H9 (cell line): ENCODE results near the gene MIPOL1. TPM values are rescaled to one million over a fixed set of nuclear protein-coding genes. Genes with fewer than 3 reads are reported as not detected.

Experiments
- DNase-seq: peaks from one replicate; pipeline ENCODE4 v3.0.0-alpha.2; 2017
- H2AFZ ChIP-seq: one replicate; pipeline ENCODE4 v1.6.1; 2013; ENCODE audit warnings: mild to moderate bottlenecking, low read length, control low read depth, moderate library complexity
- H2AK5ac ChIP-seq: 2 replicates; pipeline ENCODE4 v1.6.1; 2013; ENCODE audit warnings: low read length, control low read depth, mixed read lengths; ENCODE audit not compliant: insufficient read length
- H2BK120ac ChIP-seq: one replicate; pipeline ENCODE4 v1.6.1; 2013; ENCODE audit warnings: low read depth, mild to moderate bottlenecking, low read length, control low read depth, inconsistent platforms; ENCODE audit not compliant: poor library complexity, severe bottlenecking
- H2BK12ac ChIP-seq: 2 replicates; pipeline ENCODE4 v1.6.1; 2013; ENCODE audit warnings: low read length, control low read depth, mixed read lengths, low read depth; ENCODE audit not compliant: insufficient read length
- H2BK15ac ChIP-seq: 2 replicates; pipeline ENCODE4 v1.6.1; 2013; ENCODE audit warnings: low read depth, low read length, control low read depth
- H2BK20ac ChIP-seq: one replicate; pipeline ENCODE4 v1.6.1; 2013; ENCODE audit warnings: low read depth, mild to moderate bottlenecking, low read length, control low read depth, inconsistent platforms; ENCODE audit not compliant: poor library complexity, severe bottlenecking
- H2BK5ac ChIP-seq: 2 replicates; pipeline ENCODE4 v1.6.1; 2013; ENCODE audit warnings: low read length, control low read depth, mixed read lengths; ENCODE audit not compliant: insufficient read length
- H3K14ac ChIP-seq: 2 replicates; pipeline ENCODE4 v1.6.1; 2013; ENCODE audit warnings: low read length, control low read depth; ENCODE audit not compliant: insufficient read depth
- H3K18ac ChIP-seq: 2 replicates; pipeline ENCODE4 v1.6.1; 2013; ENCODE audit warnings: low read depth, mild to moderate bottlenecking, mixed read lengths, low read length, control low read depth; ENCODE audit not compliant: insufficient read length
- H3K23ac ChIP-seq: 2 replicates; pipeline ENCODE4 v1.6.1; 2013; ENCODE audit warnings: low read length, control low read depth, mixed read lengths, low read depth; ENCODE audit not compliant: insufficient read length
- H3K23me2 ChIP-seq: 2 replicates; pipeline ENCODE4 v1.6.1; 2013; ENCODE audit warnings: low read depth, mild to moderate bottlenecking, mixed read lengths, low read length, control low read depth; ENCODE audit not compliant: insufficient read length, poor library complexity, severe bottlenecking
- H3K27ac ChIP-seq: 2 replicates; pipeline ENCODE4 v1.5.1; 2013; ENCODE audit warnings: low read length, control low read depth, mixed read lengths, low read depth; ENCODE audit not compliant: insufficient read length
- H3K27me3 ChIP-seq: 2 replicates; pipeline ENCODE4 v1.6.1; 2013; ENCODE audit warnings: low read length, control low read depth, inconsistent platforms; ENCODE audit not compliant: insufficient read depth
- H3K4ac ChIP-seq: 2 replicates; pipeline ENCODE4 v1.6.1; 2013; ENCODE audit warnings: low read depth, mild to moderate bottlenecking, control low read depth, inconsistent platforms, low read length, moderate library complexity
- H3K4me1 ChIP-seq: 2 replicates; pipeline ENCODE4 v1.6.1; 2013; ENCODE audit warnings: low read length, control low read depth, inconsistent platforms; ENCODE audit not compliant: insufficient read depth
- H3K4me2 ChIP-seq: 2 replicates; pipeline ENCODE4 v1.6.1; 2013; ENCODE audit warnings: low read length, control low read depth, mixed read lengths; ENCODE audit not compliant: insufficient read length, insufficient read depth
- H3K56ac ChIP-seq: 2 replicates; pipeline ENCODE4 v1.6.1; 2013; ENCODE audit warnings: low read depth, mild to moderate bottlenecking, mixed read lengths, low read length, control low read depth; ENCODE audit not compliant: insufficient read length
- H3K79me1 ChIP-seq: 2 replicates; pipeline ENCODE4 v1.6.1; 2013; ENCODE audit warnings: low read depth, mild to moderate bottlenecking, moderate library complexity, low read length, control low read depth, inconsistent platforms; ENCODE audit not compliant: insufficient read depth, poor library complexity, severe bottlenecking
- H3K79me2 ChIP-seq: 2 replicates; pipeline ENCODE4 v1.6.1; 2013; ENCODE audit warnings: low read length, control low read depth, inconsistent platforms; ENCODE audit not compliant: insufficient read depth
- H3K9ac ChIP-seq: 2 replicates; pipeline ENCODE4 v1.6.1; 2013; ENCODE audit warnings: low read length, control low read depth, mixed read lengths; ENCODE audit not compliant: insufficient read length; ENCODE audit errors: extremely low read depth
- H3K9me3 ChIP-seq: one replicate; pipeline ENCODE4 v1.6.1; 2013; ENCODE audit warnings: low read depth, low read length, inconsistent platforms; ENCODE audit not compliant: control insufficient read depth
- H3T11ph ChIP-seq: one replicate; pipeline ENCODE4 v1.6.1; 2013; ENCODE audit warnings: mild to moderate bottlenecking, low read length, control low read depth, inconsistent platforms
- H4K20me1 ChIP-seq: one replicate; pipeline ENCODE4 v1.6.1; 2013; ENCODE audit not compliant: control insufficient read depth, insufficient read length, insufficient read depth
- H4K5ac ChIP-seq: 2 replicates; pipeline ENCODE4 v1.6.1; 2013; ENCODE audit warnings: low read depth, mild to moderate bottlenecking, mixed read lengths, low read length, control low read depth; ENCODE audit not compliant: insufficient read length
- H4K8ac ChIP-seq: replicated peaks from 2 replicates; pipeline ENCODE4 v1.6.1; 2013; ENCODE audit warnings: low read length, control low read depth, mixed read lengths, low read depth; ENCODE audit not compliant: insufficient read length
- H4K91ac ChIP-seq: 2 replicates; pipeline ENCODE4 v1.6.1; 2013; ENCODE audit warnings: low read depth, mild to moderate bottlenecking, moderate library complexity, mixed read lengths, low read length, control low read depth; ENCODE audit not compliant: insufficient read length
- H3K27ac Mint-ChIP-seq, 3 experiments: 2 replicates in 2 of 3; 3 replicates in 1 of 3; pipeline ENCODE4 v1.8.0; 2020 to 2021; ENCODE audit warnings: mixed read lengths in 3 of 3, mild to moderate bottlenecking in 1 of 3, moderate library complexity in 1 of 3
- H3K27me3 Mint-ChIP-seq: 2 replicates; pipeline ENCODE4 v1.8.0; 2021; ENCODE audit warnings: low read depth, mild to moderate bottlenecking, moderate library complexity, mixed read lengths
- H3K36me3 Mint-ChIP-seq, 3 experiments: 2 replicates in 2 of 3; 3 replicates in 1 of 3; pipeline ENCODE4 v1.8.0; 2020 to 2021; ENCODE audit warnings: low read depth in 3 of 3, mixed read lengths in 3 of 3; ENCODE audit not compliant: insufficient read depth in 1 of 3
- H3K4me1 Mint-ChIP-seq, 2 experiments: 2 replicates each; pipeline ENCODE4 v1.8.0; 2020; ENCODE audit warnings: mixed read lengths in 2 of 2
- H3K4me3 Mint-ChIP-seq, 2 experiments: 2 replicates in 1 of 2; 3 replicates in 1 of 2; pipeline ENCODE4 v1.8.0; 2020 to 2021; ENCODE audit warnings: mild to moderate bottlenecking in 2 of 2, mixed read lengths in 2 of 2, moderate library complexity in 1 of 2
- H3K9me3 Mint-ChIP-seq, 2 experiments: 2 replicates in 1 of 2; 3 replicates in 1 of 2; pipeline ENCODE4 v1.8.0; 2020; ENCODE audit warnings: mild to moderate bottlenecking in 2 of 2, mixed read lengths in 2 of 2, moderate library complexity in 1 of 2
- CTCF ChIP-seq: fragments of 200-600 bp; sonication (generic); conservative IDR thresholded peaks from 3 replicates; pipeline ENCODE4 v1.8.0; 2021; ENCODE audit warnings: antibody characterized with exemption, mild to moderate bottlenecking
- WGBS: extraction: QIAGEN DNeasy Blood & Tissue Kit; methylation state at CpG from one replicate; pipeline ENCODE4 v1.1.7; 2013; ENCODE audit warnings: missing lambda C conversion rate, low lambda C conversion rate, mixed read lengths; ENCODE audit not compliant: insufficient read length; ENCODE audit errors: extremely low coverage; 5-methylcytosine and 5-hydroxymethylcytosine counted together
- total RNA-seq: library from RNA; stranded (reverse); gene quantifications from 2 replicates; pipeline ENCODE4 v1.2.1, GENCODE V29; 2021

Gene MIPOL1
- total RNA-seq, 1 experiment from 2014 or later, result 15.6 TPM

GRCh38 chr14:37272569-37272968 is 74.8 kb downstream of the MIPOL1 start:
- Histone ChIP-seq H3K27ac (no peak overlapping the region), H3K4me1 (no peaks in the 10 kb centered on the region), H2BK15ac (no peak overlapping the region), H2BK12ac (no peak overlapping the region), H4K5ac (no peak overlapping the region), H2BK5ac (no peak overlapping the region), H2AK5ac (no peak overlapping the region), H3K79me2 (no peaks in the 10 kb centered on the region), H2BK120ac (no peak overlapping the region), H3K18ac (no peak overlapping the region), H3K9me3 (no peaks in the 10 kb centered on the region), H4K20me1 (no peaks in the 10 kb centered on the region), H3T11ph (no peak overlapping the region), H3K4ac (no peak overlapping the region), H2BK20ac (no peak overlapping the region), H3K4me2 (no peak overlapping the region), H4K91ac (no peak overlapping the region), H3K23ac (no peak overlapping the region), H2AFZ (no peak overlapping the region), H3K27me3 (no peaks in the 10 kb centered on the region), H3K9ac (no peak overlapping the region), H3K14ac (no peak overlapping the region), H4K8ac (no peak overlapping the region), H3K79me1 (no peaks in the 10 kb centered on the region), H3K23me2 (no peaks in the 10 kb centered on the region), H3K56ac (no peak overlapping the region)
- Mint-ChIP-seq H3K4me1 (peaks cover 0 to 2% of the 10 kb centered on the region in 2 experiments; a peak in 1 of 4 replicates), H3K9me3 (no peaks in the 10 kb centered on the region), H3K27me3 (no peaks in the 10 kb centered on the region), H3K36me3 (peaks cover 0 to 5% (median 0%) of the 10 kb centered on the region in 3 experiments; a peak in 2 of 7 replicates), H3K27ac (no peak overlapping the region), H3K4me3 (no peak overlapping the region)
- no CpG with 5 or more reads among the region's 2 CpGs for WGBS
- TF ChIP-seq CTCF, result no peak
- DNase-seq, result no peak
